Measurements from ENCODE around the gene PXDC1. TPM values are rescaled to one million over a fixed set of nuclear protein-coding genes. Genes with fewer than 3 reads are reported as not detected.

The PXDC1 gene
- total and polyA plus RNA-seq, 7 donors = 9.8 to 32.0 (median 22.5) TPM

GRCh38 chr6:3788408-3789017 is 37.0 kb upstream of the PXDC1 start:
- Histone ChIP-seq H3K4me1 (no peaks in the 10 kb centered on the region), H3K27me3 (ENCODE audit: insufficient read depth in 3 of 3, low read length in 2 of 3) (no peaks in the 10 kb centered on the region), H3K4me3 (no peak overlapping the region), H3K27ac (no peak overlapping the region), H3K36me3 (ENCODE audit: insufficient read depth in 1 of 2, low read depth in 1 of 2) (no peaks in the 10 kb centered on the region), H3K9me3 (no peaks in the 10 kb centered on the region)
- 69 to 76% (median 71%) methylated on average over 12 of the region's 12 CpGs for WGBS, 3 donors
- intact Hi-C loops (cut with DNase I) = no loop called here
- peak in 3 of 4 donors; percentile 39 to 73 (median 52) for ATAC-seq
- TF ChIP-seq CTCF (IDR thresholded peaks at IDR 0.05) = no peak
- DNase-seq = no peak

DNA sequence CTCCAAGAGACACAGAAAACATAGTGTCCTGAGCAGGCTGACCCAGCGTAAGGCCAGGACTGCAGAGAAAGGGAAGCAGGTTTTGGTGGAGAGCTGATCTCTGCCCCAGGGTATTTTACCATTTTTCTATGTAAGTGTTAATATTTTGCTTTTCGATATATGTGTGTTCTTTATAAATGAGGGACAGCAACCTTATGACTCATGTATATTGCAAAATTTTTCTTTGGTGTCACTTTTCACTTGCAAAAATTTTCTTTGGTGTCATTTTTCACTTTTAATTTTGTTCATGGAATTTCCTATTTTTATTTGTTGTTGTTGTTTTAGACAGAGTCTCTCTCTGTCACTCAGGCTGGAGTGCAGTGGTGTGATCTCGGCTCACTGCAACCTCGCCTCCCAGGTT is 34.6 kb upstream of the PXDC1 start:
- ATAC-seq = no peak
- Histone ChIP-seq H3K27me3 (ENCODE audit: insufficient read depth in 3 of 3, low read length in 2 of 3) (no peaks in the 10 kb centered on the region), H3K4me3 (no peak overlapping the region), H3K4me1 (no peaks in the 10 kb centered on the region), H3K36me3 (ENCODE audit: insufficient read depth in 1 of 2, low read depth in 1 of 2) (no peaks in the 10 kb centered on the region), H3K27ac (no peak overlapping the region), H3K9me3 (no peaks in the 10 kb centered on the region)
- intact Hi-C loops (cut with DNase I) = no loop called here
- TF ChIP-seq CTCF (IDR thresholded peaks at IDR 0.05) = no peak
- WGBS, 3 donors = 93 to 95% (median 95%) methylated on average over 4 of the region's 4 CpGs
- DNase-seq = no peak

GRCh38 chr6:3785745-3786098 is 34.2 kb upstream of the PXDC1 start:
- DNase-seq = no peak
- no peak overlapping the region for H3K27ac ChIP-seq
- intact Hi-C loops (cut with DNase I) = no loop called here
- TF ChIP-seq CTCF (IDR thresholded peaks at IDR 0.05) = no peak
- 79 to 93% (median 89%) methylated on average over 5 of the region's 5 CpGs for WGBS, 3 donors
- ATAC-seq = no peak
- no peaks in the 10 kb centered on the region for H3K4me1 ChIP-seq
- no peaks in the 10 kb centered on the region for H3K27me3 ChIP-seq (ENCODE audit: insufficient read depth in 3 of 3, low read length in 2 of 3)
- H3K4me3 ChIP-seq = no peak overlapping the region
- no peaks in the 10 kb centered on the region for H3K9me3 ChIP-seq
- H3K36me3 ChIP-seq (ENCODE audit: insufficient read depth in 1 of 2, low read depth in 1 of 2) = no peaks in the 10 kb centered on the region

- Histone ChIP-seq H3K36me3 (ENCODE audit: insufficient read depth in 1 of 2, low read depth in 1 of 2) (no peaks in the 10 kb centered on the region), H3K9me3 (no peaks in the 10 kb centered on the region), H3K27ac (no peak overlapping the region), H3K4me1 (no peaks in the 10 kb centered on the region), H3K4me3 (no peak overlapping the region), H3K27me3 (ENCODE audit: insufficient read depth in 3 of 3, low read length in 2 of 3) (no peaks in the 10 kb centered on the region)
- DNase-seq = no peak
- no peak for ATAC-seq
- TF ChIP-seq CTCF (IDR thresholded peaks at IDR 0.05) = no peak
- intact Hi-C loops (cut with DNase I) = no loop called here
- 80 to 89% (median 81%) methylated on average over 26 of the region's 26 CpGs for WGBS, 3 donors
Observed at GRCh38 chr6:3784885-3785744, 33.6 kb upstream of the PXDC1 start.
